T-helper 22 cell (primary cell): ENCODE measurements around the gene FAM3B.

Experiments used
- DNase-seq: peaks from one replicate; pipeline ENCODE4 v3.0.0-alpha.2; 2020; ENCODE audit warnings: low read depth

Gene FAM3B

GRCh38 chr21:41398251-41398650, 81.7 kb downstream of the FAM3B start:
- no peak for DNase-seq

DNA sequence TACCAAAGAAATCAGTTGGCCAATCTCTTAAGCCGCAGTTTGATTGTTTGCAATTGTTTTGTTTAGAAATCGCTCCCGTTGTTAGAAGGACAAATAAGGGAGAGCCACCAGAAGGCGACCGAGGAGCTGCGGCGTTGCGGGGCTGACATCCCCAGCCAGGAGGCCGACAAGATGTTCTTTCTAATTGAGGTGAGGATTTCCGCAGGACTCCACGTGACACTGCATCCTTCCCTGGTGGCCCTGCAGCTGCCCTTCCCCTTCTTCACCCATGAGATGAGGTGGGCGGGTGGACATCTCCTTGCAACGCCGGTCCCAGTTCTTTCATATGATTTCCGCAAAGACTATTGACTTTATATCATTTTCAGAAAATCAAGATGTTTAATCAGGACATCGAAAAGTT, 82.2 kb downstream of the FAM3B start:
- no peak for DNase-seq

DNA sequence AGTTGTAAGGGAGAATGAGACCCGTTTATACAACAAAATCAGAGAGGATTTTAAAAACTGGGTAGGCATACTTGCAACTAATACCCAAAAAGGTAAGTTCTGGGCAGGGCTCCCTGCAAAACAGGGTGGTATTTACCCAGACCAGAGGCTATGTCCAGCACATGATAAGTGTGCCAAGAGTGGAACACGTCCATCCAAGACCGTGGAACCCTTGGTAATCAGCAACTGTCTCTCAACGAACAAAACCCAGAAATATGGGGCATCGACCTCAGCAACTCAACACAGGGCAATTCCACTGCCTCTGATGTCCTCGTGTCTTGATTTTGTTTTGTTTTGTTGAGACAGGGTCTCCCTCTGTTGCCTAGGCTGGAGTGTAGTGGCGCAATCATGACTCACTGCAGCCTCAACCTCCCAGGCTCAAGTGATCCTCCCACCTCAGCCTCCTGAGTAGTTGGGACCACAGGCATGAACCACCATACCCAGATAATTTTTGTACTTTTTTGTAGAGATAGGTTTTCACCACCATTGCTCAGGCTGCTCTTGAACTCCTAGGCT, 82.7 kb downstream of the FAM3B start:
- DNase-seq = no peak

DNA sequence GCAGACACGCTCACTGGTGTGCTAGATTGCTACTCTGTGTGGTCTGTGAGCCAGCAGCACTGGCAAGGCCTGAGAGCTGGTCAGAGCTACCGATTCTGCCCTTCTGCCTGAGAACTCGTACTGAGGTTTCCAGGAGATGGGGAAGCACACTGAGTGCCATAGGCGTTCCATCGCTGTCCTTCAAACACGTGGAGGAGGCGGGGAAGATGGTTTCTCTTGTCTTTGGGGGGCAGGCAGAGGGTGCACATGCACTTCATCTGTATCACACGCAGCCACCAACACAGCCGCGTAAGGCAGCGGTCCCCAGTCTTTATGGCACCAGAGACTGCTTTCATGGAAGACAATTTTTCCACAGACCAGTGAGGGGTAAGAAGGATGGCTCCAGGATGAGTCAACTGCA, 85.6 kb downstream of the FAM3B start:
- DNase-seq = no peak

- no peak for DNase-seq
Observed at GRCh38 chr21:41402796-41403195, 86.2 kb downstream of the FAM3B start.

DNA sequence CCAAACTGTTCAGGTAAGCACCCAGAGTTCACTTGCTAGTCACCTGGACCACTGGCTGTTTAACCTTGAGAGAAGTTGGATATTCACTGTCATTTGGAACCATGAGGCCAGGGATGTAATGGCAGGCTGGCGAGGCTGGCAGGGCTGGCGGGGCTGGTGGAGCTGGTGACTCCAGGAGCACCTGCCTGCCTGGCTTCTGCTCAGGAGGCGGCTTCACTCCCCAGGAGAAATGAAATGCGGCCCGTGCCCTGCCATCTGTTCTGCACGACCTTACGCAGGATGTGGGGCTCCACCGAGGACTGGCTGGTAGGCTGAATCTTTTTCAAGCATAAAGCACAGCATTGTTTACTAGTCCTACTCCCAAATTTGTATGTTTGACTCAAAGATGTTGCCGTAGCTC, 86.7 kb downstream of the FAM3B start:
- no peak for DNase-seq

GRCh38 chr21:41403966-41404365, 87.4 kb downstream of the FAM3B start:
- DNase-seq = no peak

DNA sequence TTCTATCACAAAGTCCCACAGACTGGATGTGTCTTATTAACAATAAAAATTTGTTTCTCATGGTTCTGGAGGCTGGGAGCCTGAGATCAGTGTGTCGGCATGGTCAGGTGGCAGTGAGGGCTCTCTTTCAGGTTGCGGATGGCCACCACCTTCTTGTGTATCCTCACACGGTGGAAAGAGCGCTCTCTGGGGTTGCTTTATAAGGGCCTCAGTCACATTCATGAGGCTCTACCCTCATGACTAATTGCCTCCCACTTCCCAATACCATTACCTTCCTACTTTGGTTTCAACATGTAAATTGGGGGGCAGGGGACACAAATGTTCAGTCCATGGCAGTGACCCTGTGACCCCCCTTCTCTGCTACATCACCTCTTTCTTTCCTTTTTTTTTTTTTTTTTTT, 88.7 kb downstream of the FAM3B start:
- DNase-seq = no peak

DNA sequence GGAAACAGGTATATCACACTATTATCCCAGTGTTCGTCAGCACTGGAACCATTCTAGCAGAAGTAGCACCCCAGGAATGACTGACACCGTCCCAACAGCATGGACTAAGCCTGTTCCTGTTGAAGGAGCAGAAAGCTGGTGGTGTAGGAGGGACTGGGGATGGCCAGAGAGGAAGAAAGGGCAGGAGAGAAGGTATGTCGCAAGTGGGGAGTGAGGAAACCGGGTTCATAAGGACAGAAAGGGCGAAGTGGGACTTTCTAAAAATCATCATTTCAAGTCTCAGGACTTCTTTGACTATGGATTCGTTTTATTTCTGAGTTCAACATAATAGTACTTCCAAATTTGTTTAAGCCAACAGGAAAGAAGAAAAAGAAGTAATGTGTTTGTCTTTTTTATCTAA, 89.7 kb downstream of the FAM3B start:
- DNase-seq = no peak
